ENCODE results near the gene SOHLH1.

- TF ChIP-seq, protein P1, sequence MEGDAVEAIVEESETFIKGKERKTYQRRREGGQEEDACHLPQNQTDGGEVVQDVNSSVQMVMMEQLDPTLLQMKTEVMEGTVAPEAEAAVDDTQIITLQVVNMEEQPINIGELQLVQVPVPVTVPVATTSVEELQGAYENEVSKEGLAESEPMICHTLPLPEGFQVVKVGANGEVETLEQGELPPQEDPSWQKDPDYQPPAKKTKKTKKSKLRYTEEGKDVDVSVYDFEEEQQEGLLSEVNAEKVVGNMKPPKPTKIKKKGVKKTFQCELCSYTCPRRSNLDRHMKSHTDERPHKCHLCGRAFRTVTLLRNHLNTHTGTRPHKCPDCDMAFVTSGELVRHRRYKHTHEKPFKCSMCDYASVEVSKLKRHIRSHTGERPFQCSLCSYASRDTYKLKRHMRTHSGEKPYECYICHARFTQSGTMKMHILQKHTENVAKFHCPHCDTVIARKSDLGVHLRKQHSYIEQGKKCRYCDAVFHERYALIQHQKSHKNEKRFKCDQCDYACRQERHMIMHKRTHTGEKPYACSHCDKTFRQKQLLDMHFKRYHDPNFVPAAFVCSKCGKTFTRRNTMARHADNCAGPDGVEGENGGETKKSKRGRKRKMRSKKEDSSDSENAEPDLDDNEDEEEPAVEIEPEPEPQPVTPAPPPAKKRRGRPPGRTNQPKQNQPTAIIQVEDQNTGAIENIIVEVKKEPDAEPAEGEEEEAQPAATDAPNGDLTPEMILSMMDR (IDR thresholded peaks at IDR 0.05; ENCODE audit: insufficient read depth, low read length): no peak
- TF ChIP-seq, protein P2, sequence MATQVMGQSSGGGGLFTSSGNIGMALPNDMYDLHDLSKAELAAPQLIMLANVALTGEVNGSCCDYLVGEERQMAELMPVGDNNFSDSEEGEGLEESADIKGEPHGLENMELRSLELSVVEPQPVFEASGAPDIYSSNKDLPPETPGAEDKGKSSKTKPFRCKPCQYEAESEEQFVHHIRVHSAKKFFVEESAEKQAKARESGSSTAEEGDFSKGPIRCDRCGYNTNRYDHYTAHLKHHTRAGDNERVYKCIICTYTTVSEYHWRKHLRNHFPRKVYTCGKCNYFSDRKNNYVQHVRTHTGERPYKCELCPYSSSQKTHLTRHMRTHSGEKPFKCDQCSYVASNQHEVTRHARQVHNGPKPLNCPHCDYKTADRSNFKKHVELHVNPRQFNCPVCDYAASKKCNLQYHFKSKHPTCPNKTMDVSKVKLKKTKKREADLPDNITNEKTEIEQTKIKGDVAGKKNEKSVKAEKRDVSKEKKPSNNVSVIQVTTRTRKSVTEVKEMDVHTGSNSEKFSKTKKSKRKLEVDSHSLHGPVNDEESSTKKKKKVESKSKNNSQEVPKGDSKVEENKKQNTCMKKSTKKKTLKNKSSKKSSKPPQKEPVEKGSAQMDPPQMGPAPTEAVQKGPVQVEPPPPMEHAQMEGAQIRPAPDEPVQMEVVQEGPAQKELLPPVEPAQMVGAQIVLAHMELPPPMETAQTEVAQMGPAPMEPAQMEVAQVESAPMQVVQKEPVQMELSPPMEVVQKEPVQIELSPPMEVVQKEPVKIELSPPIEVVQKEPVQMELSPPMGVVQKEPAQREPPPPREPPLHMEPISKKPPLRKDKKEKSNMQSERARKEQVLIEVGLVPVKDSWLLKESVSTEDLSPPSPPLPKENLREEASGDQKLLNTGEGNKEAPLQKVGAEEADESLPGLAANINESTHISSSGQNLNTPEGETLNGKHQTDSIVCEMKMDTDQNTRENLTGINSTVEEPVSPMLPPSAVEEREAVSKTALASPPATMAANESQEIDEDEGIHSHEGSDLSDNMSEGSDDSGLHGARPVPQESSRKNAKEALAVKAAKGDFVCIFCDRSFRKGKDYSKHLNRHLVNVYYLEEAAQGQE (IDR thresholded peaks at IDR 0.05; ENCODE audit: insufficient replicate concordance, low read depth): no peak
Observed at GRCh38 chr9:135728436-135729110, 29.3 kb upstream of the SOHLH1 start.
